KBM-7 (cell line): ENCODE measurements around the gene PEX5.
"Not testable (repeated sequence)": the region's sequence is repeated elsewhere in the genome, so short reads cannot be mapped to it uniquely, and the experiment has no call there.

Experiments used
- DNase-seq: peaks from one replicate; pipeline ENCODE4 v3.0.0-alpha.2; 2015
- in situ Hi-C: fragments of 300-500 bp; cut with MboI; formaldehyde crosslinking; loops from 2 replicates; pipeline ENCODE4 v1.14.3; 2020; ENCODE audit warnings: low sequenced_read_pairs, low pct_unique_long_range_greater_than_20kb, mixed read lengths

Gene PEX5

DNA sequence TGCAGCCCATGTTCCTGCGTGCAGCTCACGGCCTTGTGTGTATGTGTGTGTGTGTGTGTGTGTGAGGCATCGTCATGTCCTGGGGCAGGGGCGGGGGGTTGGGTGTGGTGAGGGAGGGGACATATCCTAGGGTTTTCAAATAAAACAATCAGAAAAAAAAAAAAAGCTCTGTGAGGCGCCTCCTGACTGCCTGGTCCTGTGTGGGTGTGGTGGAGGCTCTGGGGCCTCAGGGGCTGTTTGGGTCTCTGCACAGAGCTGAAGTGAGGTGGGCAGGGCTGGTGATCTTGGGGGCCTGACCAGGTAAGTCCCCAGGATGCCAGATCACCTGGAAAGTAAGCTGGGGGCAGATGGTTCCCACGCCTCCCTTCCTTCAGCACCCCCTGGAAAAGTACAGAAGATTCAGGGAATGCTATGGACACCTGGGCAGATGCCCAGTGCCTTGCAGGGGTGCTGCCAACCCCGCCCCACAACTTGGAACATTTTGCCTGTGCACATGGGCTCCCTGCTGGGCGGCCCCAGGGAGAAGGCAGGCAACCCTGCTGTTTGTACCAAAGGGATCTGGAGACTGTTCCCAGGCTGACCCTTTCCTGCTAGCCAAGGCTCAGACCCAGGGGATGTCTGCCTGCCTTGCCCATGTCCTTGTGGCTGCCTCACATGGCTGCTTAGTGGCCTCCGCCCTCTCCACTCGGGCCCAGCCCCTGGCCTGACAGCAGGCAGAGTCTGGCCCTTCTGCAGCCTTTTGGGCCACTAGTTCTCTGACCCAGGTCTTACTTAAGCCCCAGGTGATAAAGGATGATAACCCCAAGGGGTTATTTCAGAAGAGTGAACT, 30.5 kb upstream of the PEX5 start:
- in situ Hi-C loops, result no loop called here
- DNase-seq, result no peak

DNA sequence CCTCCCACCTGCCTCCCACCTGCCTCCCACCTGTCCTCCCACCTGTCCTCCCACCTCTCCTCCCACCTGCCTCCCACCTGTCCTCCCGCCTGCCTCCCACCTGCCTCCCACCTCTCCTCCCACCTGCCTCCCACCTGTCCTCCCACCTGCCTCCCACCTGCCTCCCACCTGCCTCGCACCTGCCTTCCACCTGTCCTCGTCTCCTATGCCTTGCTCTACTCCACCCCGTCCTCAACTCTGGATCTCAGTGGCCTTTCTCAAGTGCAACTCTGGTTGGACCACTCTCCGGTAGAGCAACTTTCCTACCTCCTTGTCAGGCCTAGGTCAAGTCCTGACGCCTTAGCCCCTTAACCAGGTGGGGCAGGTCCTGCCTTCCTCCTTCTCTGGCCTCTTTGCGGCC, 29.3 kb upstream of the PEX5 start:
- in situ Hi-C loops, result no loop called here
- no peak for DNase-seq

DNA sequence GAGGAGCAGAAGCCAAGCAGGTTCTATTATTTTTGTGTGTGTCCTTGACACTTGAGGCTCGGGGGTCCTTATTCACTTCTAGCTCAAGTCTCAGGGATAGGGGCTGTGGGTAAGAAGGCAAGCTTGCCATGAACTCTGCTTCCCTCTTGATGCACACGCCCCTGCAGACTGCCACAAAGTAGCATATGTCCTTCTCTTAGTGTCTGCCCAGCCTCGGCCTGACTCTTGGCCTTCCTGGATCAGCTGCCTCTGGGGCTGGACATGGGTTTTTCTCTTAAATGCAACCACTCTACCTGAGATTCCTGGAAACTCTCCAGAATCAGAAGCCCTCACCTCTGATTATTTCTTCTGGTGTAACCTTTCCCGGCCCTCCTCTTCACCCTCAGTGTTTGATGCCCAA, 28.2 kb upstream of the PEX5 start:
- no peak for DNase-seq
- in situ Hi-C loops, result no loop called here

DNA sequence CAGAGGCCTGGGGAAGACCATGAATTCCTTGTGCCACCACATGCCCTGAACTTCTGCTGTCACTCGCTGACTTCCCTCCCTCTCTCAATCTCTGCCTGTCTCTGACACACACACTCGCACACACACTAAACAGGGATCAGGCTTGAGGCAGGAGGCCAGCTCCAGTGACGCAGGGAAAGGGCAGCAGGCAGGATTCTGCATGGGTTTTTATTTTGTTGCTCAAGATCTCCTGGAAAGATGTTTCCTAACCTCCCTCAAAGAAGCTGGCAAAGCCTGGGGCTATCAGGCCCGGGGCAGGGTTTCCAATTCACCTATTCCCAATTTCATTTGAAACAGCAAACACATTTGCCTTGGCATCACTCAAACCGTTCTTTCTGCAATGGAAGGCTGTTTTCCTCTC, 27.7 kb upstream of the PEX5 start:
- in situ Hi-C loops, result no loop called here
- DNase-seq, result no peak

DNA sequence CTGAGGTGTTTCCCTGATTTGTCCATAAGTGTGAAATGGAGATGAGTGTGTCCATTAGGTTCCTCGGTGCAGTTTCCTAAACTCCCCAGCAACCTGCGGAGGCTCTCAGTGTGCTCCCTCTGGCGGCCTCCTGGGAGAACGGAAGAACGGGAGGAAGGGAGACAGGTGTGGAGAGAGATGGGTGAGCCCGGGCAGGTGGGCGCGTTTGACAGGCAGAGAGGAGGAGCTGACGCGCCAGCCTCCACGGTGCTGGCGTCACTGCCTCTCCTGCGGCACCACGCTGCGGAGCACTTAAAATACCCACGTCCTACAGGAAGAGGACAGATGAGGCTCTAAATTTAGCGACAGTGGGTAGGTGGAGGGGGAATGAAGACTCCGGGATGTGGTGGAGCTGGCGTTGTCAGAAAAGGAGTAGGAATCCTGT, 26.8 kb upstream of the PEX5 start:
- in situ Hi-C loops, result no loop called here
- peak; percentile 41 for DNase-seq

DNA sequence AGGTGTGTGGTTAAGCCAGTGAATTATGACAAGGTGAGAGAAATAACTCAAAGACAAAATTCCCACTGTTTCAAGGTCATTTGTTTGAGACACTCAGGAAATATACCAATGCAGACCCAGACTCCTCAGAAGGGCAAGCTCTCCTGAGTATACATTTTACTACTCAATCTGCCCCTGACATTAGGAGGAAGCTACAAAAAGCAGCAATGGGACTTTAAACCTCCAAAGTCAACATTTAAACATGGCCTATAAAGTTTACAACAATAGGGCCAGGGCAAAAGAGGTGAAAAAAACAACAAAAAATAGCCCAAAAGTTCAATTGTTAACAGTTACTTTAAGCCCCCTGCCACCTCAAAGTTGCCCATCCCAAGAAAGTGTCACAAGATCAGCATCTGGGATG, 19.5 kb upstream of the PEX5 start:
- no peak for DNase-seq
- in situ Hi-C loops, result no loop called here

DNA sequence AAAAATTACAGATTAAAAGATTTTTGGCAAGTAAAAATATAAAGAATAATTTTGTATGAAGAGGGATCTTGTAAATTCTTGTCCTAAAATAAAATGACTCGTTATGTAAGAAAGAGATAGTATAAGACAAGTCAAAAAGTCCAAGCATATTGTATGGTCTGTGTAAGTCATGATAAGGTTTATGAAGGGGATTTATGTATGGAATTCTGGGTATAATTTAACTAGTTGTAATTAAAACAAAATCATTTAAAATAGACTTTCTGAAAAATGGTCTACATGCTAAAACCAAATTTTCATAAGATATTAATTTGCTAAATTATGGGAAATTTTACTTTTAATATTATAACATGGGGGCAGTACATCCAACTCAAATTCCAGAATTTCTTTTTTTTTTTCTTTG, 17.6 kb upstream of the PEX5 start:
- DNase-seq, result no peak
- in situ Hi-C loops, result no loop called here

DNA sequence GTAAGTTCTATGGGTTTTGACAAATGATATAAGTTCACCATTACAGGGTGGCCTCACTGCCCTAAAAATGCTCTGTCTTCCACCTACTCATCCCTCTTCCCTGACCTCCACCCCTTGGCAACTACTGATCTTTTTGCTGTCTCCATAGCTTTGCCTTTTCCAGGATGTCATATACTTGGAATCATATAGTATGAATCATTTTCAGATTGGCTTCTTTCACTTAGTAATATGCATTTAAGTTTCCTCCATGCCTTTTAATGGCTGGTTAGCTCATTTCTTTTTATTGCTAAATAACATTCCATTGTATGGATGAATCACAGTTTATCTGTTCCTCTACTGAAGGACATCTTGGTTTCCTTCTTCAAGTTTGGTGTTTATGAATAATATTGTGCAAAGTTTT, 14.0 kb upstream of the PEX5 start:
- DNase-seq, result no peak
- in situ Hi-C loops, result no loop called here

DNA sequence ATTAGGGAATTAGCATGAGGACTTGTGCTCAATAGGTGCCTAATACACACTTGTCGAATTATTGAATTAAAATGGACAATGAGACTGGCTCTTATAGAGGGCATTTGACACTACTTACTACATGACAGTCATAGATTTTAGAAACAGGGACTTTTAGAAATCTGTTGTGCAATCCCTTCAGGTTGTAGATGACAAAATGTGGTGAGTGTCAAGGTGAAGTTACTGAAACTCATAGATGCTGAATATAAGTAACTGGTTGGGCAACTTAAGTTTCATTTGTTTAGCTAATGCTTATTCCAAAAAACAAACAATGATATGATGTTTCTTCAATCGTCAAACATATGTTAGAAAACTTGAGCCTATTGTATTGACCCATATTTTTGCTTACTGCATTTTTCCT, 12.9 kb upstream of the PEX5 start:
- in situ Hi-C loops, result no loop called here
- DNase-seq, result no peak

DNA sequence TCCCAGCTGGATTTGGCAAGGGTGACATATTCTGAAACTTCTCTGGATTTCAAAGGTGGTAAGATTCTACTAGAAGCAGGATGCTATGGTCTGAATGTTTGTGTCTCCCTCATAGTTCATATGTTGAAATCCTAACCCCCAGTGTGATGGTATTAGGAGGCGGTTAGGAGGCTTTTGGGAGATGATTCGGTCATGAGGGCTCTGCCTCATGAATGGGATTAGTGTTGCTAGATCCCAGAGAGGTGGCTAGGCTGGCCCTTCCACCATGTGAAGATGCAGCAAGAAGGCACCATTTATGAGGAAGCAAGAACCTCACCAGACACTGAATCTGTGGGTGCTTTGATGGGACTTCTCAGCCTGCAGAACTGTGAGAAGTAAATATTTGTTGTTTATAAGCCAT, 11.0 kb upstream of the PEX5 start:
- in situ Hi-C loops, result no loop called here
- DNase-seq, result no peak

DNA sequence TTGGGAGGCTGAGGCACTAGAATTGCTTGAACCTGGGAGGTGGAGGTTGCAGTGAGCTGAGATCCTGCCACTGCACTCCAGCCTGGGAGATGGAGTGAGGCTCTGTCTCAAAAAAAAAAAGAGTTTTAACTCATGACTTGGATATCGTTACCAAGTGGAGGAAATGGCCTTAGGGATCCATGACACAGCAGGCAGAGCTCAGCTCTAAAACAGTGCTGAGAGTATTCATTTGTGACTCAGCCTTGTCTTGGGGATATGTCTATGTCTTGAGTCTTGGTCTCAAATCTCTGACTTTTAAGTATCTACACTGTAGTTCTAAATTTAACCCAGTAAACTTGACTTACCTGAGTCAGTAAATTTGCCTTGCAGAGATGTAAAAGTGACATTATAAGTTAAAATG, 8.8 kb upstream of the PEX5 start:
- in situ Hi-C loops, result no loop called here
- DNase-seq, result no peak

DNA sequence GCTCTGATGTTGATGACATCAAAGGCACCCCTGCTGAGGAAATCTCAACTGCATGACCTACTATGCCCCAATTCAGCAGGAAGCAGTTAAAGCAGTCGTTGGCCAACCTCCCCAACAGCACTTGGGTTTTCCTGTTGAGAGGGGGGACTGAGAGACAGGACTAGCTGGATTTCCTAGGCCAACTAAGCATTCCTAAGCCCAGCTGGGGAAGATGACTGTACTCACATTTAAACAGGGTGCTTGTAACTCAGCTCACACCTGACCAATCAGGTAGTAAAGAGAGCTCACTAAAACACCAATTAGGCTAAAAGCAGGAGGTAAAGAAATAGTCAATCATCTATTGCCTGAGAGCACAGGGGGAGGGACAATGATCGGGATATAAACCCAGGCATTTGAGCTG, 3.4 kb upstream of the PEX5 start:
- in situ Hi-C loops, DNase-seq: not testable (repeated sequence)

DNA sequence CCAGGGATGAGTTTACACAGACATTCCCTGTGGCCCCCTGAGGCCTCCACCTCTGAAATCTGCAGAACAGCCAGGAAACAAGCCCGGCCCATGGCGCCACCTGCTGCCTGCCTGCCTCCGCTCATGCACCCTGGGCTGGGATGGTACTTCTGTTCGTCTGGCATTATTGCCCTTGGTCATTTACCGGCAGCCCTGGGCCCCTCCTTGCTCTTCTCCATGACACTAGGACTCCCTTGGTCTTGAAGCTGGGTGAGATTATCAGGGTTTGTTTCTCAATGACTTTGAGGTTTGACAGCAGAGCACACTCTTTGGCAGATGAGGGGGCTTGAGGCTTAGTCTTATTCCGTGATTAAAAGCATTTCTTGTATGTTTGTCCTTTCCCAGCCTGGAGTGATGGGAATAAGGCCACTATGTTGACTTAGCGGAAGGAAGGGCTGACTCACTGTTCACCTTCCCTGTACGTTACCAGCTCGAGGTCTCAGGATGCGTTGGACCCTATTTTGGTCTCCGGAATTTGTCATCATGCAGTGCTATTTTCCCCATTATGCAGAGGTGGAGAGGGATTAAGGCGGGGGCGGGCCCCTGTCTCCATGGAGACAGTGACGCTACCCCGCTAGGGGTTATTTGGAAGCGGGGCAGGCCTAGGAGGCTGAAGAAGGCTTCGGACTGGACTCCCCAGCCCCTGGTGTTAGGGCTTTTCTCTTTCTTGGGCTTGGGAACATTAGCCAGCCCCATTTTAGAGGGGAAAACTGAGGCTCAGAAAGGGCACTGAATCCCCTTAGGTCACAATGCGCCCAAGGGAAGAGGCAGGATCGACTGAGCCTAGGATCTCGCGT, 706 bp upstream of the PEX5 start:
- in situ Hi-C loops, result no loop called here
- peak; percentile 86 for DNase-seq

DNA sequence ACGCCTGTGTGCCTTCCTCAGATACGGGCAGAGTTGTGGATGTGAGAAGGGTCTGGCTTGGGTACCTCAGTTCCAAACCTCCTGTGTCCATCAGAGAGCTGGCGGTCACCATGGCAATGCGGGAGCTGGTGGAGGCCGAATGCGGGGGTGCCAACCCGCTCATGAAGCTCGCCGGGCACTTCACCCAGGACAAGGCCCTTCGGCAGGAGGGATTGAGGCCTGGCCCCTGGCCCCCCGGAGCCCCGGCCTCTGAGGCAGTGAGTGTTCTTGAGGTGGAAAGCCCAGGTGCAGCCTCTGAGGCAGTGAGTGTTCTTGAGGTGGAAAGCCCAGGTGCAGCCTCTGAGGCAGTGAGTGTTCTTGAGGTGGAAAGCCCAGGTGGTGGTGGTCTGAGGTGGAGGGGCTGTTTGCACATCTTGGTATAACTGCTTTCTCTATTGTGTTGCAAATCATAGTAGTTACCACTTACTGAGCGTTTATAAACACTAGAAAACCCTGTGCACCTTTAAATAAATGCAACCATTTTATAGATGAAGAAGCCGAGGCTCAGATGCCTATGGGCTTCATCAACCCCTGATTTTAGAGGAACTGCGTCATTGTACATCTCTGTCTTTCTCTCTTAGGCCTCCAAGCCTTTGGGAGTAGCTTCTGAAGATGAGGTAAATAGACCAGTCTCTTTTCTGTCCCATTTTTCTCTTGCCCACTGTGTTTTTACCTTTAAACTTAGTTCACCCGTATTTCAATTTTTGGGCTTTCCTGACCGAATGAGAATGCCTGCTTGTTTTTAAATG, 976 bp downstream of the PEX5 start:
- peak; percentile 20 for DNase-seq
- in situ Hi-C loops, result no loop called here

DNA sequence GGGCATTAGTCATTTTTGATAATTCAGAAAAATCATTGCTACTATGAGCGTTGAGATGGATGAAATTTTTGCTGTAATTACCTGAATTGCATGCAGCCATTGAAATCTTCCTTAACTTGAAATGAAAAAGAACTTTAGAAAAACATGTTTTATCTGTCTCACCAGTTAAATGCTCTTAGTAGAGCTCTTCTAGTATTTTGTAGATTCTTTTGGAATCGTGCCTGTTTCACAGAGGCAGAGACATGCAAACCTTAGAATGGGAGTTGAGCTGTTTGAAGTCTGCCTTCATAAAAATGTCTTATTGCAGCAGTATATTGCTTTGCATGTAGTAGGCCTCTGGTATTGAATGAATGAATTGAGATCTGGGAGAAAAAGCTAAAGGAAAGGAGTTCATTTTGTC, 4.2 kb downstream of the PEX5 start:
- DNase-seq, result no peak
- in situ Hi-C loops, result no loop called here

DNA sequence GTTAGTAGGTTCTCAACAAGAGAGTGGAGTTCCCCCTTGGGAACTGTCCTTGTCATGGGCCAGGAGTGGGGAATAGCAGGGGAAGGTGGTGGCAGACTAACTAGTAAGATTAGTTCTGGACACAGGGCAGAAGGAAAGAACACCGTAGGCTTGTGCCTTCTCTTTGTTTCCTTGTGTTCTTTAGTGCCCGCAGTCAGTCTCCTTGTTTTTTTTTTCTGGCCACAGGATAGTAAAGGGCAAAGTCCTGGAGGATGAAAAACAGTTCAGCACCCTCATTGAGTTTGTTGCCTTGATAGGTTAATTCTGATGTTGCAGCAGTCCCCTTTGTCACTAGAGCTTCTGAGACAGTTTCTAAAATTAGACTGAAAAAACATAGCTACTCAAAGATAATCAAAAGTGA, 8.4 kb downstream of the PEX5 start:
- in situ Hi-C loops, result no loop called here
- DNase-seq, result no peak

DNA sequence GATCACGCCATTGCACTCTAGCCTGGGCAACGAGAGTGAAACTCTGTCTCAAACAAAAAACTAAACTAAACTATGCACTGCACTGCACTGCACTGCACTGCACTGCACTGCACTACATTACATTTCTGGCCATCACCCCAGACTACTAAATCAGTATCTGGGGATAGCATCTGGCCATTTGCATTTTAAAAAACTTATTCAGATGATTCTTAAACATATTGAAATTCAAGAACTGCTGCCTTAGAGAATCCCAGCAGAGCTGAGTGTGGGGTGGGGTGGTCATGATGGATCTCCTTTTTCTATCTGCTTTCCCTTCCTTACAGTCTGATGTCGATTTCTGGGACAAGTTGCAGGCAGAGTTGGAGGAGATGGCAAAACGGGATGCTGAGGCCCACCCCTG, 13.6 kb downstream of the PEX5 start:
- in situ Hi-C loops, result loop anchor here (25.0 kb wide), 2 partner anchors 259 to 434 kb away; no protein-coding TSS in a partner anchor
- DNase-seq, result no peak

DNA sequence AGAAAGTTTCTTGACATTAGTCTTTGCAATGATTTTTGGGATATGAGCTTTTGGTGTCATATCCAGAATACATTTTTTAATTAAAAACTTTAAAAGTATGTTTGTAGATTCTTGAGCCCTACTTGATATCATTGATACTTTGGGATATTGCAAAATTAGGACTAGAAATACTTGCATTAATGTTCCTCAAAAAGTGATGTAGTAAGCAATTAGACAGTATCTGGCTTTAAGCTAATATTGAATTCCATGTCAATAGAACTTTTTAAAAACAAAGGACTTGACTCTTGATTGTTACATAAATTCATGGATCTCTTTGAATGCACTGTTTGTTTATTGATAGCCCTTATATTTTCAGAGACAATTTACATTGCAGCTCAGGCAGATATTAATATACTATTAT, 15.6 kb downstream of the PEX5 start:
- in situ Hi-C loops, result loop anchor here (25.0 kb wide), 2 partner anchors 257 to 432 kb away; no protein-coding TSS in a partner anchor

DNA sequence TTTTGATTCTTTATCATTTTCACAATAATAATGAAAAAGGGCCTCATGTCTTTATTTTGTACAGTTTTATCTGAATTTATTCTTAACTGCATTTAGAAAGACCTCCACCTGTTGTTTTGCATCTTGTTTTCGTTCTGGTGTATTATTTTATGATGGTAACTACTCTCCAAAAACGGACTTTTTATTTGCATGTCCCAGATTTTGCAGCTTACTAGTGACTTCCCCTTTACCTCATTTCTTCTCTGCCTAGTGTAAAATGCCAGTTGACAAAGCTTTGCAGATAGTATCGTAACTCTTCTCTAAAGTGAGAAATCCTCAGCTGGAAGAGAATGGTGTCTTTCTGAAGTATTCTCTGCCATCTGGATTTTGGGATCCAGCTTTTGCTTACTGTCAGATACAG, 17.2 kb downstream of the PEX5 start:
- no peak for DNase-seq
- in situ Hi-C loops, result loop anchor here (25.0 kb wide), 2 partner anchors 256 to 431 kb away; no protein-coding TSS in a partner anchor

More for the DNA sequence above, 15.6 kb downstream of the PEX5 start:
- DNase-seq, result no peak
